ENCODE results near the gene VPS33B. TPM values are rescaled to one million over a fixed set of nuclear protein-coding genes. Genes with fewer than 3 reads are reported as not detected.

Gene VPS33B
- total RNA-seq, 5 donors from 2014 or later (not counting 1 experiment from before 2014, with no cell fraction given), result 19.3 to 29.8 (median 26.0) TPM

DNA sequence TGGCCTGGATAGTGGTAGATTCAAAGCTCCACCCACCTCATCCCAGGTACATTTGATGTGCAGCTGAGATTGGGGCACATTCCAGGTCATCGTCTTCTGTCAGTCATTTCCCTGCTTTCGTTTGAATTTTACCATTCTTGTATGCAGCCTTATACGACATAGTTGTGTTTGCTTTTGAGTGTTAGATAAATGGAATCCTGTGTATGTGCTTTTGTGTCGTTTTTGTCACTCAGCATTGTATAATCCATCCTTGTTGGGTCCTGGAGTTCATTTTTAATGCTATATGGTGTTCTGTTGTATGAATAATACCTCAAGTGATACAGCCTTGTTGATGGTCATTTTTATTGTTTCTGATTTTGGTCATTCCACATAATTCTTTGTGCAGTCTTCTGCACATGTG is 60.4 kb downstream of the VPS33B start:
- Histone ChIP-seq H3K36me3 (ENCODE audit: control insufficient read depth in 2 of 2, extremely low read depth in 1 of 2, insufficient read depth in 1 of 2, low read length in 1 of 2) (peaks cover 7 to 27% of the 10 kb centered on the region in 2 donors), H3K9me3 (no peaks in the 10 kb centered on the region), H3K27me3 (replicated peaks in 1 of 2; ENCODE audit: control insufficient read depth in 2 of 2, extremely low read depth in 1 of 2, insufficient read depth in 2 of 2, low read length in 1 of 2) (no peaks in the 10 kb centered on the region), H3K4me1 (ENCODE audit: control insufficient read depth in 1 of 2, extremely low read depth in 1 of 2, insufficient read depth in 2 of 2, low read length in 2 of 2) (no peaks in the 10 kb centered on the region), H3K27ac (ENCODE audit: low read length) (no peak overlapping the region), H3K4me3 (ENCODE audit: control insufficient read depth in 1 of 2, extremely low read depth in 1 of 2, low read length in 1 of 2) (no peak overlapping the region)
- peaks cover 34% of the 10 kb centered on the region for H3K36me3 Mint-ChIP-seq
- no peak for ATAC-seq (replicated peaks in 1 of 4)
- H3K27me3 Mint-ChIP-seq, result no peaks in the 10 kb centered on the region
- peaks cover 0 to 5% (median 4%) of the 10 kb centered on the region in 3 donors for H3K4me1 Mint-ChIP-seq
- H3K4me3 Mint-ChIP-seq, result no peak overlapping the region
- WGBS (ENCODE audit: insufficient coverage), result 60% methylated on average over 1 of the region's 4 CpGs
- POLR2A ChIA-PET, result no interaction called here
- no peak for DNase-seq
- no peaks in the 10 kb centered on the region for H3K9me3 Mint-ChIP-seq
- CTCF ChIA-PET, result no interaction called here
- no peak overlapping the region for H3K27ac Mint-ChIP-seq

GRCh38 chr15:90960298-90961091 is 61.9 kb downstream of the VPS33B start:
- ChIA-PET CTCF (no interaction called here), POLR2A (no interaction called here)
- no peak overlapping the region for H3K4me3 ChIP-seq (ENCODE audit: control insufficient read depth in 1 of 2, extremely low read depth in 1 of 2, low read length in 1 of 2)
- H3K36me3 ChIP-seq (ENCODE audit: control insufficient read depth in 2 of 2, extremely low read depth in 1 of 2, insufficient read depth in 1 of 2, low read length in 1 of 2), result peaks cover 2 to 26% of the 10 kb centered on the region in 2 donors
- Mint-ChIP-seq H3K4me1 (peaks cover 0 to 13% (median 12%) of the 10 kb centered on the region in 3 donors), H3K4me3 (no peak overlapping the region), H3K36me3 (peaks cover 26% of the 10 kb centered on the region), H3K9me3 (no peaks in the 10 kb centered on the region), H3K27me3 (no peaks in the 10 kb centered on the region), H3K27ac (no peak overlapping the region)
- ATAC-seq (replicated peaks in 1 of 4) (no peak), DNase-seq (no peak)
- WGBS (ENCODE audit: insufficient coverage), result 96% methylated on average over 20 of the region's 20 CpGs
- H3K4me1 ChIP-seq (ENCODE audit: control insufficient read depth in 1 of 2, extremely low read depth in 1 of 2, insufficient read depth in 2 of 2, low read length in 2 of 2), result peaks cover 8 to 15% of the 10 kb centered on the region in 2 experiments
- H3K27me3 ChIP-seq (replicated peaks in 1 of 2; ENCODE audit: control insufficient read depth in 2 of 2, extremely low read depth in 1 of 2, insufficient read depth in 2 of 2, low read length in 1 of 2), result no peaks in the 10 kb centered on the region
- no peak overlapping the region for H3K27ac ChIP-seq (ENCODE audit: low read length)
- no peaks in the 10 kb centered on the region for H3K9me3 ChIP-seq

GRCh38 chr15:90959894-90960293 is 62.5 kb downstream of the VPS33B start:
- Histone ChIP-seq H3K4me1 (ENCODE audit: control insufficient read depth in 1 of 2, extremely low read depth in 1 of 2, insufficient read depth in 2 of 2, low read length in 2 of 2) (peaks cover 11 to 19% of the 10 kb centered on the region in 2 experiments), H3K27ac (ENCODE audit: low read length) (no peak overlapping the region), H3K9me3 (no peaks in the 10 kb centered on the region), H3K27me3 (replicated peaks in 1 of 2; ENCODE audit: control insufficient read depth in 2 of 2, extremely low read depth in 1 of 2, insufficient read depth in 2 of 2, low read length in 1 of 2) (no peaks in the 10 kb centered on the region), H3K4me3 (ENCODE audit: control insufficient read depth in 1 of 2, extremely low read depth in 1 of 2, low read length in 1 of 2) (no peak overlapping the region), H3K36me3 (ENCODE audit: control insufficient read depth in 2 of 2, extremely low read depth in 1 of 2, insufficient read depth in 1 of 2, low read length in 1 of 2) (peaks cover 2 to 26% of the 10 kb centered on the region in 2 donors)
- 92% methylated on average over 4 of the region's 5 CpGs for WGBS (ENCODE audit: insufficient coverage)
- ATAC-seq (replicated peaks in 1 of 4), result no peak
- POLR2A ChIA-PET, result no interaction called here
- no peak overlapping the region for H3K27ac Mint-ChIP-seq
- peaks cover 0 to 15% (median 14%) of the 10 kb centered on the region in 3 donors for H3K4me1 Mint-ChIP-seq
- no peaks in the 10 kb centered on the region for H3K9me3 Mint-ChIP-seq
- CTCF ChIA-PET, result no interaction called here
- H3K4me3 Mint-ChIP-seq, result no peak overlapping the region
- peaks cover 26% of the 10 kb centered on the region for H3K36me3 Mint-ChIP-seq
- DNase-seq, result no peak
- H3K27me3 Mint-ChIP-seq, result no peaks in the 10 kb centered on the region

DNA sequence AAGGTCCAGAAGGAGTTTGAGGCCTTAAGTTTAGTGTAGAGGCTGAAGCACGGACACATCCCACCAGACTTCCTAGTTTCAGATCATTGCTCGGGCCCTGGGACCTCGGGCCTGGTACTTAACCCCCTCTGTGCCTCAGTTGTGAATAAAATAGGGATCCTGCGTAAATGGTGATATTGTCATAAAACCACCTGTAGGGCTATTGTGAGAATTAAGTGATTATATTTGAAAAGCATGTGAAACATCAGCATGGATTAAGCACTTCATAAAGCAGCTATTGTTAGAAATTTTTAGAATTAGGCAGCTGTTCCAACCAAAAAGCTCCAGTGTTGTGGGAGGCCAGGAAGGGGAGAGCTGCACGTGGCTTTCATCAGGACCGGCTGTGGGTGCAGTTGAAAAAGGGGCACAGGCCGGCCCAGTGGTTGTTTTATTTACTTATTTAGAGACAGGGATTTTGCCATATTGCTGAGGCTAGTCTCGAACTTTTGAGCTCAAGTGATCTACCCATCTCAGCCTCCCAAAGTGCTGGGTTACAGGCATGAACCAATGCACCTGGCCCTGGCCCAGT is 63.3 kb downstream of the VPS33B start:
- POLR2A ChIA-PET, result interaction anchor here in 1 of 2 donors (0.6 kb wide), 1 partner anchor 10 kb away, joined by 12 read pairs; no protein-coding TSS in a partner anchor
- no peaks in the 10 kb centered on the region for H3K27me3 ChIP-seq (replicated peaks in 1 of 2; ENCODE audit: control insufficient read depth in 2 of 2, extremely low read depth in 1 of 2, insufficient read depth in 2 of 2, low read length in 1 of 2)
- H3K4me1 Mint-ChIP-seq, result peaks cover 0 to 17% (median 16%) of the 10 kb centered on the region in 3 donors
- DNase-seq (no peak), ATAC-seq (replicated peaks in 1 of 4) (no peak)
- no peak overlapping the region for H3K4me3 ChIP-seq (ENCODE audit: control insufficient read depth in 1 of 2, extremely low read depth in 1 of 2, low read length in 1 of 2)
- H3K4me3 Mint-ChIP-seq, result no peak overlapping the region
- no peaks in the 10 kb centered on the region for H3K27me3 Mint-ChIP-seq
- H3K27ac Mint-ChIP-seq, result no peak overlapping the region
- 100% methylated on average over 1 of the region's 8 CpGs for WGBS (ENCODE audit: insufficient coverage)
- H3K9me3 Mint-ChIP-seq, result no peaks in the 10 kb centered on the region
- CTCF ChIA-PET, result interaction anchor here in 1 of 2 donors (0.7 to 1.1 kb wide), 2 partner anchors 20 to 74 kb away, joined by 6 to 9 read pairs; no protein-coding TSS in a partner anchor
- peaks cover 2 to 26% of the 10 kb centered on the region in 2 donors for H3K36me3 ChIP-seq (ENCODE audit: control insufficient read depth in 2 of 2, extremely low read depth in 1 of 2, insufficient read depth in 1 of 2, low read length in 1 of 2)
- H3K9me3 ChIP-seq, result no peaks in the 10 kb centered on the region
- no peak overlapping the region for H3K27ac ChIP-seq (ENCODE audit: low read length)
- peaks cover 26% of the 10 kb centered on the region for H3K36me3 Mint-ChIP-seq
- peaks cover 11 to 25% of the 10 kb centered on the region in 2 experiments for H3K4me1 ChIP-seq (ENCODE audit: control insufficient read depth in 1 of 2, extremely low read depth in 1 of 2, insufficient read depth in 2 of 2, low read length in 2 of 2)

GRCh38 chr15:90957791-90958190 is 64.6 kb downstream of the VPS33B start:
- Mint-ChIP-seq H3K27me3 (no peaks in the 10 kb centered on the region), H3K36me3 (peaks cover 25% of the 10 kb centered on the region), H3K9me3 (no peaks in the 10 kb centered on the region), H3K27ac (peak overlapping the region in 1 of 2 donors; percentile 39), H3K4me1 (peaks cover 0 to 20% (median 16%) of the 10 kb centered on the region in 3 donors), H3K4me3 (peak overlapping the region; percentile 37 to 57 (median 56))
- H3K27ac ChIP-seq (ENCODE audit: low read length), result no peak overlapping the region
- CTCF ChIA-PET, result interaction anchor here (0.6 to 3.9 kb wide), 9 partner anchors 9 to 1780 kb away, joined by 3 to 17 read pairs (median 4); partner anchors contain the start of genes HDDC3 (in 1 of the 2) and UNC45A (in 1 of the 2)
- peaks cover 11 to 27% of the 10 kb centered on the region in 2 experiments for H3K4me1 ChIP-seq (ENCODE audit: control insufficient read depth in 1 of 2, extremely low read depth in 1 of 2, insufficient read depth in 2 of 2, low read length in 2 of 2)
- no peak overlapping the region for H3K4me3 ChIP-seq (ENCODE audit: control insufficient read depth in 1 of 2, extremely low read depth in 1 of 2, low read length in 1 of 2)
- WGBS (ENCODE audit: insufficient coverage), result 94% methylated on average over 4 of the region's 6 CpGs
- H3K36me3 ChIP-seq (ENCODE audit: control insufficient read depth in 2 of 2, extremely low read depth in 1 of 2, insufficient read depth in 1 of 2, low read length in 1 of 2), result peaks cover 5 to 27% of the 10 kb centered on the region in 2 donors
- no peaks in the 10 kb centered on the region for H3K27me3 ChIP-seq (replicated peaks in 1 of 2; ENCODE audit: control insufficient read depth in 2 of 2, extremely low read depth in 1 of 2, insufficient read depth in 2 of 2, low read length in 1 of 2)
- DNase-seq, result no peak
- ATAC-seq (replicated peaks in 1 of 4), result no peak
- H3K9me3 ChIP-seq, result no peaks in the 10 kb centered on the region
- POLR2A ChIA-PET, result interaction anchor here in 1 of 2 donors (0.6 to 0.7 kb wide), 2 partner anchors 11 to 33 kb away, joined by 3 read pairs; no protein-coding TSS in a partner anchor

- H3K4me3 Mint-ChIP-seq, result peak overlapping the region; percentile 37 to 77 (median 56)
- 88% methylated on average over 58 of the region's 63 CpGs for WGBS (ENCODE audit: insufficient coverage)
- H3K27ac ChIP-seq (ENCODE audit: low read length), result no peak overlapping the region
- H3K4me3 ChIP-seq (ENCODE audit: control insufficient read depth in 1 of 2, extremely low read depth in 1 of 2, low read length in 1 of 2), result no peak overlapping the region
- no peaks in the 10 kb centered on the region for H3K9me3 ChIP-seq
- peaks cover 8 to 26% of the 10 kb centered on the region in 2 donors for H3K36me3 ChIP-seq (ENCODE audit: control insufficient read depth in 2 of 2, extremely low read depth in 1 of 2, insufficient read depth in 1 of 2, low read length in 1 of 2)
- H3K27me3 Mint-ChIP-seq, result no peaks in the 10 kb centered on the region
- ATAC-seq (replicated peaks in 1 of 4) (no peak), DNase-seq (no peak)
- peaks cover 28% of the 10 kb centered on the region for H3K36me3 Mint-ChIP-seq
- no peaks in the 10 kb centered on the region for H3K9me3 Mint-ChIP-seq
- ChIA-PET CTCF (interaction anchor here (0.6 to 3.9 kb wide), 15 partner anchors 8 to 1781 kb away, joined by 3 to 27 read pairs (median 5); partner anchors contain the start of genes HDDC3 (in 2 of the 2) and UNC45A (in 1 of the 2)), POLR2A (interaction anchor here (0.7 to 0.9 kb wide), 2 partner anchors 22 to 75 kb away, joined by 3 read pairs; partner anchors contain the start of gene UNC45A (in 1 of the 2))
- H3K4me1 ChIP-seq (ENCODE audit: control insufficient read depth in 1 of 2, extremely low read depth in 1 of 2, insufficient read depth in 2 of 2, low read length in 2 of 2), result peaks cover 11 to 27% of the 10 kb centered on the region in 2 experiments
- no peaks in the 10 kb centered on the region for H3K27me3 ChIP-seq (replicated peaks in 1 of 2; ENCODE audit: control insufficient read depth in 2 of 2, extremely low read depth in 1 of 2, insufficient read depth in 2 of 2, low read length in 1 of 2)
- H3K27ac Mint-ChIP-seq, result peak overlapping the region in 1 of 2 donors; percentile 39
- peaks cover 0 to 20% (median 16%) of the 10 kb centered on the region in 3 donors for H3K4me1 Mint-ChIP-seq
Measured at GRCh38 chr15:90957031-90957790, 65.2 kb downstream of the VPS33B start.

All from T-cell (primary cell).